Panc1 (cell line): ENCODE measurements around the gene SLC9A9.

Experiments used
- SIN3A ChIP-seq: IDR thresholded peaks from 2 replicates; pipeline ENCODE4 v1.6.1; 2012; ENCODE audit warnings: low read depth, mild to moderate bottlenecking, low read length, moderate library complexity, borderline replicate concordance; ENCODE audit not compliant: insufficient read depth
- TF ChIP-seq, protein P1 (sequence below): fragments of 450-650 bp; IDR thresholded peaks from 2 replicates; pipeline ENCODE4 v1.5.1; 2017; ENCODE audit warnings: mild to moderate bottlenecking

DNA sequence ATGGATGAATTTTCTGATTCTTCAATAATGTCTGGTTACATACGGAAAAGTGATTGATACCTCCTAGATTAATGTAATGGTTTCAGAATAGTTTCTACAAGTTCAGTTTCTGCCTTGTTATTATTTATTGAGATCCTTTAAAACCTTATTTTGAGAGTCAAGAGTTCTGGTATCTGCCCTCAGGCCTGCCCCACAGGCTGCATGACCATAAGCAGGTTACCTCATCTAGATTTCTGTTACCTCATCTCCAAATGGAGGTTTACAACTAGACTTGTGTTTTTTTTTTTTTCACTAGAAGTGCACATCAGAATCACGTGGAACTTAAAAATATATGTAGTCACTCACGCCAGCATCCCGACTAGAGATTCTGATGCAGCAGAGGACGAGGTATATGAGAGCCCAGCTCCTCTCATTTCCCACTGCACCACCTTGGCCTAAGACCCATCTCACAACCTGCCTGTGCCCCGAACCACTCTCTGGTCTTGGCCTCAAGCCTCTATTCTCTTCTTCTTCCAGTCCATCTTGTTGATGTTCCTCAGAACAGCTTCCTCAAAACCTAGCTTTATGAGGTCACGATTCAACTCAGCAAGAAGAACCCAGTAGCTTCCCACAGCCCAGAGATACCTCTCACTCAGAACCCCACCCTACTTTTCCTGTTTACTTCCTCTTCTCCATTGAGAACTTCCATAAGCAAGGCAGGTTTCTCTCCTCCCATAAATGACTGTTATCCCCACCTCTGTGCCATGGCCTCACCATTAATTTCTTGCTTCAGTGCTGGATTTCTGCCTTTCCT, 375.3 kb downstream of the SLC9A9 start:
- TF ChIP-seq, protein P1, sequence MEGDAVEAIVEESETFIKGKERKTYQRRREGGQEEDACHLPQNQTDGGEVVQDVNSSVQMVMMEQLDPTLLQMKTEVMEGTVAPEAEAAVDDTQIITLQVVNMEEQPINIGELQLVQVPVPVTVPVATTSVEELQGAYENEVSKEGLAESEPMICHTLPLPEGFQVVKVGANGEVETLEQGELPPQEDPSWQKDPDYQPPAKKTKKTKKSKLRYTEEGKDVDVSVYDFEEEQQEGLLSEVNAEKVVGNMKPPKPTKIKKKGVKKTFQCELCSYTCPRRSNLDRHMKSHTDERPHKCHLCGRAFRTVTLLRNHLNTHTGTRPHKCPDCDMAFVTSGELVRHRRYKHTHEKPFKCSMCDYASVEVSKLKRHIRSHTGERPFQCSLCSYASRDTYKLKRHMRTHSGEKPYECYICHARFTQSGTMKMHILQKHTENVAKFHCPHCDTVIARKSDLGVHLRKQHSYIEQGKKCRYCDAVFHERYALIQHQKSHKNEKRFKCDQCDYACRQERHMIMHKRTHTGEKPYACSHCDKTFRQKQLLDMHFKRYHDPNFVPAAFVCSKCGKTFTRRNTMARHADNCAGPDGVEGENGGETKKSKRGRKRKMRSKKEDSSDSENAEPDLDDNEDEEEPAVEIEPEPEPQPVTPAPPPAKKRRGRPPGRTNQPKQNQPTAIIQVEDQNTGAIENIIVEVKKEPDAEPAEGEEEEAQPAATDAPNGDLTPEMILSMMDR: no peak
- TF ChIP-seq SIN3A: no peak
